HG03521 (cell line): ENCODE measurements around the gene CACNB3.
"Not testable (repeated sequence)": the region's sequence is repeated elsewhere in the genome, so short reads cannot be mapped to it uniquely, and the experiment has no call there.

Source experiments
- ATAC-seq: cut with Tn5 transposase; IDR thresholded peaks from one replicate; pipeline ENCODE4 v1.9.1; 2021; ENCODE audit warnings: mild to moderate bottlenecking, moderate library complexity; ENCODE audit not compliant: unreplicated experiment

CACNB3 gene

GRCh38 chr12:48816143-48816854 is 2.0 kb upstream of the CACNB3 start:
- ATAC-seq = no peak

DNA sequence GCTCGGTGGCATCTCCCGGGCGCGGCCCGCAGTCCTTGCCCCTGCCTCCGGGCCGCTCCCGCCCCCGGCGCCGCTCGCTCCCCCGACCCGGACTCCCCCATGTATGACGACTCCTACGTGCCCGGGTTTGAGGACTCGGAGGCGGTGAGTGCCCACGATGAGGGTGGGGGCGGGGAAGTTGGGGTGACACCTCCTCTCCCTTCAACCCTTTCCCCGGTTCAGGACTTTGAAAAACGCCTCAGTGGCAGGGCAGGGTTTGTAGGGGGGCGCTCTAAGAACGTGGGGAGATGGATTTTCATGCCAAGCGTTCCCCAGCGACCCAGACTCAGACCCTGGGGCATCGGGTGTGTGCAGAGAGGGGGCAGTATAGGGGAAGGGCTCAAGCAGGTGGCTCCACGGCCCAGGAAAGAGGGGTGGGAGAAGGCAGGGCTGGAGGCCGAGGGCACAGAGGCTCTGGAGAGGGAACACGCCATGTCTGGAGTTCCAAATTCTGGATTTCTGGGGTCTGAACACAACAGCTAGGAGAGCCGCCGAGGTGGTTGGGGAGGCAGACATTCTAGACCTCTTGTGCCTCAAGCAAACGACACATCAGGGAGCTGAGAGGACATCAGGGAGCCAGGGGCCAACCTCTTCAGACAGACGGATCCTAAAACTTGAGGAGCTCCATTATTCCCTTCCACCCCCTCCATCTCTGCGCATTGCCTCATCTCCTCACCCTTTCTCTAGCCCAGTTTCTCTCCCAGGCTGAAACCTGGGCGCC is 715 bp downstream of the CACNB3 start:
- ATAC-seq = no peak

GRCh38 chr12:48819986-48820725 is 1.9 kb downstream of the CACNB3 start:
- no peak for ATAC-seq

DNA sequence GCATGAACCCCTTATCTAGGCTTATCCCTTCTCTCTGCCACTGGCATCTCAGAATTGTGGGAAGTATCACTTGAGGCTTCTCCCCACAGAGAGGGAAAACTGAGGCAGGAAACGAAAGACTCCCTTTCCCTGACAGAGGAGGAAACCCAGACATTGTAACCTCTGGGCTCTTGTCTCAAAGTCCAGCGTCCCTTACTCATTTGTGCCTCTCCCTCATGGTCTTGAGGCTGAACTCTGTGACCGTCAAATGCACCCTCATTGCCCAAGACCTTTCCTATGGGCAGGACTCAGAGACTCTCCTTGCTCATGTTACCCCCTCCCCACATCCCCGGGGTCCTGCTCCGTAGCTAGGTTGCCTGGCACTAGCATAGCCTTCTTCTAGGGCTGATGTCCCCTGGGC is 3.8 kb downstream of the CACNB3 start:
- no peak for ATAC-seq

DNA sequence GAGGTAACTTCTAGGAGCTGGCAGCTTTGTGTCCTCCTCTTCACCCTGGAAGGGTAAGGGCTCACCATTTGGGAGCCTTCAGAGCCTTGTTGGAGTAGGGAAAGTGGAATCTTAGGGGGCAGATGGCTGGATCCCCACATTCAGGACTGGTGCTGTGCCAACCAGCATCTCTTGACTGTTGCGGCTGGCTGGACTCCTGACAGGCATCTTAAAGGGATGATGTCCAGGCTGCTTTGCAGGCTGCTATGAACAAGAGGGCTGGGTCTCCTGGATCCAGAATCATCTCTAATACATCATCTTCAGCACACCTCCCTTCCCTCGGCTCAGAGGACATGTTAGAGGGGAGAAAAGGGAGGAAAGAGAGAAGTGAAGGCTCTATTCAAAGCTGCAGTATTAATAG is 4.4 kb downstream of the CACNB3 start:
- ATAC-seq = no peak

DNA sequence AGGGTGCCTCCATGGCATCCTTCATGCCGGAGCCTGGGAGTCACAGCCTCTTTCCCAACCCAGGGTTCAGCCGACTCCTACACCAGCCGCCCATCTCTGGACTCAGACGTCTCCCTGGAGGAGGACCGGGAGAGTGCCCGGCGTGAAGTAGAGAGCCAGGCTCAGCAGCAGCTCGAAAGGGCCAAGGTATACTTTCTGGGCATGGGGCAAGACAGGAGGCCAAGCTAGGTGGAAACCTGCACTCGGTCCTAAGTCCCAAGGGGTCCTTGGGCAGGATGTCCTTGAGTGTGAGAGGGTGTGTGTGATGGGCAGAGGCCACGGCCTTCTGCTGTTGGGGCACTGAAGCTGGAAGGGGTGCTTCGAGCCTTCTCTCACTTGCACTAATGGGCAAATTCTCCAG is 5.0 kb downstream of the CACNB3 start:
- ATAC-seq = no peak

DNA sequence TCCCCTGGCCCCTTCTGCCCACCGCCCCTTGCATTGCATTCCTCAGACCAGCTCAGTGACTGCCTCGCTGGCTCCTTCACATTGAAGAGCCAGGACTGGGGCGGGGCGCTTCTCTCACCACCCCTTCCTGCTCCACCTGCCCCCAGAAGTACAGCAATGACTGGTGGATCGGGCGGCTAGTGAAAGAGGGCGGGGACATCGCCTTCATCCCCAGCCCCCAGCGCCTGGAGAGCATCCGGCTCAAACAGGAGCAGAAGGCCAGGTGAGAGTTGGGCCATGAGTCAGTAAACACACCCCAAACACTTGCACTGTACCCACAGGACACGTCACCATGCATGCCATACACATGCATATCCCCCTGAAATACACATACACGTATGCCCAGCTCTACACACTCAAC is 5.8 kb downstream of the CACNB3 start:
- no peak for ATAC-seq

DNA sequence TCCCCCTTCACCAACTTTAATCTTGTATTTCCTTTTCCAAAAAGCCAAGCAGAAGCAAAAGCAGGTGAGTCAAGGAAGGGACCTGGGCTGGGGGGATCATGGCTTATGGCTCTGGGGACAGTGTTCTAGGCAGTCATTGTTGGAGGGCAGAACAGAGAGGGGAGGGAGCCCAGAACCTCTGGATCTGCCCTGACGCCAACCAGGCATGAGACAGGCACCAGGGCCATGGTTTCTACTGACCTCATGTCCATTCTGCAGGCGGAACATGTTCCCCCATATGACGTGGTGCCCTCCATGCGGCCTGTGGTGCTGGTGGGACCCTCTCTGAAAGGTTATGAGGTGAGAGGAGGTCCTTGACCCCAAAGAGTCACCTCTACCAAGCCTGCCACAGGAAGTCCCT is 6.6 kb downstream of the CACNB3 start:
- no peak for ATAC-seq

DNA sequence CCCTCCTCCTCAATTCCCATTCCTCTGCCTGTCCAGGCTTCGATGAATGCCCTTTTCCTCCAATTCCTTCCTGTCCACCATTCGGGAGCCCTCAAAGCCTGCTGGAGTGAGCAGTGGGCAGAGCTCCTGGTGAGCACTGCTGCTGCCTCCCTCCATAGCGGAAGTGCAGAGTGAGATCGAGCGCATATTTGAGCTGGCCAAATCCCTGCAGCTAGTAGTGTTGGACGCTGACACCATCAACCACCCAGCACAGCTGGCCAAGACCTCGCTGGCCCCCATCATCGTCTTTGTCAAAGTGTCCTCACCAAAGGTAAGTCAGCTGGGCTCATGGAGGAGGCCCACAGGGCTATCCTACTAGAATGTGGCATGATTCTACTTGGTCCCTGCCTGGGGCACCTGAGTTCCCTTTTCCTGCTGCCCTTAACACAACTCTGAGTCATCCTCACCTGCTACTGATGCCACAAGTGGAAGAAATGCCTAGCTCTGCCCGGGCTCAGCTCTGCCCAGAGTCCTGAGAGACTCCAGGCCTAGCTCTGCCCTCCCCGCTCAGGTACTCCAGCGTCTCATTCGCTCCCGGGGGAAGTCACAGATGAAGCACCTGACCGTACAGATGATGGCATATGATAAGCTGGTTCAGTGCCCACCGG is 8.0 kb downstream of the CACNB3 start:
- ATAC-seq = no peak

DNA sequence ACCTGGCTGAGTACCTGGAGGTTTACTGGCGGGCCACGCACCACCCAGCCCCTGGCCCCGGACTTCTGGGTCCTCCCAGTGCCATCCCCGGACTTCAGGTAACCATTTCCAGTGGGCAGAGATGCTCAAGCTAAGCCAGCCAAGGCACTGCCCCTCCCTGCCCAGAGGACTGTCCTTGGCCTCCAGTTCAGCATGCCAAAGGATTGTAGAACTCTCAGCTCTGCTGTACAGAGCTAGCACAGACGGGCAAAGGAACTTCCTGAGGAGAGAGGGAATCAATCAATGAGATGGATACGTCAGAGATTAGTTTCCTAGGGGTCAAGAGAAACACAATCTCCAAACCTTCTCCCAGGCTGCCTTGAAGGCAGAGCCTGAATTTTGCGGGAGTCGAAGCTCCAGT is 8.7 kb downstream of the CACNB3 start:
- ATAC-seq = no peak

- ATAC-seq = no peak
These were observed 9.3 kb downstream of the CACNB3 start for GRCh38 chr12:48827513-48828096.

DNA sequence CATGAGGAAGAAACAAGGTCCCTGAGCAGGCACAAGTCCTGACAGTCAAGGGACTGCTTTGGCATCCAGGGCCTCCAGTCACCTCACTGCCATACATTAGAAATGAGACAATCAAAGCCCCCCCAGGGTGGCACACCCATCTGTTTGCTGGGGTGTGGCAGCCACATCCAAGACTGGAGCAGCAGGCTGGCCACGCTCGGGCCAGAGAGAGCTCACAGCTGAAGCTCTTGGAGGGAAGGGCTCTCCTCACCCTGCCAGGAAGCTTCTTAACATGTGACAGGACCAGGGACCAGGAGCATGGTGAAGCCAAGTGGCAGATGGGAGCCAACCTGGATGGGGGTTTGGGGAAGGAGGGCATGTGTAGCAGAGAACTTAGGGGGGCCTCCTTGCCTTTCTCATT is 10.0 kb downstream of the CACNB3 start:
- ATAC-seq = no peak

GRCh38 chr12:48828841-48829575 is 10.7 kb downstream of the CACNB3 start:
- ATAC-seq = no peak

- ATAC-seq = no peak
These were observed 13.0 kb downstream of the CACNB3 start for GRCh38 chr12:48831257-48831656.

- ATAC-seq = no peak
These were observed 14.2 kb downstream of the CACNB3 start for GRCh38 chr12:48832321-48833060.

- no peak for ATAC-seq
These were observed 19.8 kb downstream of the CACNB3 start for GRCh38 chr12:48838048-48838447.

DNA sequence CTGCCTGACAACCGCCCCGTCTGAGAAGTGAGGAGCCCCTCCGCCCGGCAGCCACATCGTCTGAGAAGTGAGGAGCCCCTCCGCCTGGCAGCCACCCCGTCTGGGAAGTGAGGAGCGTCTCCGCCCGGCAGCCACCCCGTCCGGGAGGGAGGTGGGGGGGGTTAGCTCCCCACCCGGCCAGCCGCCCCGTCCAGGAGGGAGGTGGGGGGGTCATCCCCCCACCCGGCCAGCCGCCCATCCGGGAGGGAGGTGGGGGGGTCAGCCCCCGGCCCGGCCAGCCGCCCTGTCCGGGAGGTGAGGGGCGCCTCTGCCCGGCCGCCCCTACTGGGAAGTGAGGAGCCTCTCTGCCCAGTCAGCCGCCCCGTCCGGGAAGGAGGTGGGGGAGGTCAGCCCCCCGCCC is 23.7 kb downstream of the CACNB3 start:
- not testable (repeated sequence) for ATAC-seq

GRCh38 chr12:48851883-48852733 is 33.8 kb downstream of the CACNB3 start, which contains the start of gene DDX23:
TSS of gene DDX23 (minus strand) at chr12:48852163. CDS start at chr12:48845782, 6,381 bp downstream.
- peak; percentile 93 for ATAC-seq
